ENCODE data around the gene GAD1. TPM values are rescaled to one million over a fixed set of nuclear protein-coding genes. Genes with fewer than 3 reads are reported as not detected.

GAD1 gene
- total and polyA plus RNA-seq, 2 of the 8 experiments (the other 6 are each of a cell fraction or from before 2014, with no cell fraction given), result 0.65 to 1.0 TPM

- WGBS, 2 experiments (ENCODE audit: extremely low coverage in 1 of 2, insufficient coverage in 1 of 2, insufficient read length in 1 of 2, insufficient replicate concordance in 2 of 2, low coverage in 1 of 2, low lambda C conversion rate in 2 of 2, missing lambda C conversion rate in 1 of 2), result 85% methylated on average over 4 of the region's 4 CpGs; no CpG with 5 or more reads in 1 of the 2 experiments
- H2BK15ac ChIP-seq (ENCODE audit: low read length), result no peak overlapping the region; the same call in 1 of the 2 replicates
- H3K56ac ChIP-seq (replicated peaks; ENCODE audit: insufficient read length, low read depth, low read length), result no peak overlapping the region
- H3K14ac ChIP-seq (ENCODE audit: insufficient read length), result no peak overlapping the region
- no peak for DNase-seq (ENCODE audit: low read depth in 1 of 2, low spot score in 2 of 2)
- H2BK20ac ChIP-seq (ENCODE audit: low read length), result no peak overlapping the region
- no peak overlapping the region for H3K23ac ChIP-seq (ENCODE audit: insufficient read length)
- no peak overlapping the region for H2BK12ac ChIP-seq (ENCODE audit: low read depth, low read length)
- no peaks in the 10 kb centered on the region for H4K20me1 ChIP-seq (replicated peaks in 1 of 2; ENCODE audit: control insufficient read depth in 1 of 2, insufficient read depth in 2 of 2, low read length in 2 of 2)
- ChIA-PET POLR2A (ENCODE audit: partially characterized antibody) (no interaction called here), CTCF (ENCODE audit: partially characterized antibody) (interaction anchor here (9.5 kb wide), 1 partner anchor 24 kb away, joined by 94 read pairs; no protein-coding TSS in a partner anchor)
- FAIRE-seq, result no peak
- no peak overlapping the region for H2BK5ac ChIP-seq (ENCODE audit: low read depth, low read length)
- H3K23me2 ChIP-seq (ENCODE audit: low read depth, low read length), result peaks cover 2% of the 10 kb centered on the region; the same call in 1 of the 2 replicates
- H3K4me2 ChIP-seq (ENCODE audit: insufficient read depth in 1 of 2, low read depth in 2 of 2, low read length in 2 of 2), result no peak overlapping the region
- H3K27me3 ChIP-seq (replicated peaks in 1 of 4; ENCODE audit: control insufficient read depth in 3 of 4, extremely low read depth in 1 of 4, insufficient read depth in 3 of 4, low read length in 3 of 4), result no peaks in the 10 kb centered on the region
- H3K79me2 ChIP-seq (ENCODE audit: control insufficient read depth in 1 of 2, insufficient read depth in 2 of 2, low read length in 2 of 2), result no peaks in the 10 kb centered on the region
- no peaks in the 10 kb centered on the region for H3K36me3 ChIP-seq (ENCODE audit: control insufficient read depth in 2 of 4, insufficient read depth in 4 of 4, low read length in 3 of 4)
- no peak overlapping the region for H3K27ac ChIP-seq (ENCODE audit: low read depth, low read length)
- H3K18ac ChIP-seq (ENCODE audit: extremely low read depth, low read length), result no peak overlapping the region
- no peak overlapping the region for H3K4me3 ChIP-seq (ENCODE audit: extremely low read depth in 1 of 4, insufficient read depth in 2 of 4, low read depth in 3 of 4, low read length in 4 of 4)
- H4K5ac ChIP-seq (ENCODE audit: insufficient read length, low read depth, low read length), result no peak overlapping the region
- no peak overlapping the region for H2AK5ac ChIP-seq (ENCODE audit: low read depth, low read length)
- no peaks in the 10 kb centered on the region for H3K79me1 ChIP-seq (ENCODE audit: low read depth, low read length)
- no peak overlapping the region for H2BK120ac ChIP-seq (replicated peaks; ENCODE audit: low read depth, low read length)
- no peaks in the 10 kb centered on the region for H3K9me3 ChIP-seq (ENCODE audit: insufficient read depth in 2 of 2, low read depth in 1 of 2, low read length in 1 of 2)
- H2AFZ ChIP-seq (ENCODE audit: low read length), result no peak overlapping the region
- TF ChIP-seq TEAD4 (IDR thresholded peaks at IDR 0.05; ENCODE audit: low read depth, low read length), result no peak
- no peak for TF ChIP-seq POLR2A (IDR thresholded peaks at IDR 0.05; ENCODE audit: control extremely low read depth in 1 of 2, low read depth in 2 of 2, low read length in 2 of 2)
- no peak for TF ChIP-seq NRF1 (IDR thresholded peaks at IDR 0.05; ENCODE audit: low read depth, low read length)
- TF ChIP-seq TCF12 (IDR thresholded peaks at IDR 0.05; ENCODE audit: low read depth, low read length), result no peak
- no peak for TF ChIP-seq TAF1 (IDR thresholded peaks at IDR 0.05; ENCODE audit: low read depth, low read length)
- TF ChIP-seq EZH2 (IDR thresholded peaks at IDR 0.05; ENCODE audit: low read depth, low read length, severe bottlenecking), result no peak
- TF ChIP-seq YY1 (IDR thresholded peaks at IDR 0.05; ENCODE audit: low read depth, low read length), result no peak
- TF ChIP-seq ATF2 (IDR thresholded peaks at IDR 0.05; ENCODE audit: low read length), result no peak
- TF ChIP-seq CBX8 (IDR thresholded peaks at IDR 0.05; ENCODE audit: borderline replicate concordance, low read depth, low read length), result no peak
- no peak for TF ChIP-seq KDM5A (IDR thresholded peaks at IDR 0.05; ENCODE audit: low read length)
- no peak overlapping the region for H4K8ac ChIP-seq (ENCODE audit: extremely low read depth, insufficient read depth, low read length)
- no peak overlapping the region for H4K91ac ChIP-seq (replicated peaks; ENCODE audit: insufficient read length, low read length)
- peaks cover 0 to 3% (median 0%) of the 10 kb centered on the region in 4 experiments; a peak in 1 of 7 replicates for H3K4me1 ChIP-seq (replicated peaks in 1 of 4; ENCODE audit: control insufficient read depth in 3 of 4, insufficient read depth in 4 of 4, low read length in 3 of 4)
- H3K4ac ChIP-seq (replicated peaks; ENCODE audit: insufficient read length, low read depth, low read length), result no peak overlapping the region
- H3K9ac ChIP-seq (replicated peaks in 1 of 4; ENCODE audit: extremely low read depth in 1 of 4, low read depth in 3 of 4, low read length in 3 of 4), result no peak overlapping the region
These were observed 52.8 kb downstream of the GAD1 start for GRCh38 chr2:170869461-170869860.
